ENCODE measurements around the gene GLI3.

- TF ChIP-seq CTCF (IDR thresholded peaks at IDR 0.05) (no peak), POLR2A (IDR thresholded peaks at IDR 0.05) (no peak)
Measured at GRCh38 chr7:41927380-41927779, 309.6 kb downstream of the GLI3 start.
